Head of caudate nucleus (tissue), 42 donors: ENCODE data around the gene RAB8A.
A peak's percentile ranks its signal among the peaks of the same experiment; 100 is the strongest.

Experiments used
- DNase-seq, 42 donors: peaks; one replicate each; pipeline versions ENCODE4 v3.0.0 to v3.0.0-alpha.2; 2020 to 2021; ENCODE audit warnings: mixed read lengths in 7 of 42
- intact Hi-C: fragments of 100-400 bp; cut with DNase I; formaldehyde crosslinking; loops from one replicate; pipeline ENCODE4 v1.15.0; 2022

The RAB8A gene

DNA sequence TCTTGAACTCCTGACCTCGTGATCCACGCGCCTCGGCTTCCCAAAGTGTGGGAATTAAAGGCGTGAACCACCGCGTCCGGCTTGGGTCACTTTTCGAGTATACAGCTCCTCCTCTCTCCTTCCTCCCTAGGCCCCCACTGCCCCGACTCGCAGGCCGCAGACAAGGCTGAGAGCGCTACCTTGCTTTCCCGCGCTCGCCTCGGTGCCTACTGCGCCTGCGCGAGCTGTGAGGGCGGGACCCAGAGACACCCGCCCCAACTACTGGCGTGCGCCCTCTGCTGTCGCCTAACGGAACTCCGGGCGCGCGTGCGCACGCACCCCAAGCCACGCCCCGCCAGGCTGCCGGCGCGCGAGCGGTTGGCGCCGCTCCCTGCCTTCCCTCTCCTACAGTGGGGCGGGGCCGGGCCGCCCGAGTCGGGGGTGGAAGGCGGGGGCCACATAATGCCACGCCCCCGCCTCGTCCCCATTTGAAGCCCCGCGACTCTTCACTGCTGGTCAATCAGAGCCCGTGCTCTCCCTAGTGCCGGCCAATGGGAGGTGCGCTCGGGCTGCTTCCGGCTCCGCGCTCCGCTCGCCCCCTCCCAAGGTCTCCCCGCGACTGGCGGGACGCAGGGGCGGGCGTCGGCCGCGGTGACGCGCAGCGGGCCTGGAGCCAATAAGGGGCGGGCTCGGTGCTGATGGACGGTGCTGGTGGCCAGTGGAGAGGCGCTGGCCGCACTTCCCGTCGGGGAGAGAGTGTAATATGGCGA, at the start of gene RAB8A:
Gene RAB8A (plus strand): TSS at position 730 of the 749 bp plus-strand sequence. CDS start 13 bp downstream, at position 743.
- intact Hi-C loops, result loop anchor here (5.0 kb wide), 3 partner anchors 34 to 76 kb away; partner anchors contain the start of genes FAM32A and TPM4
- peak; percentile 96 to 100 (median 99) for DNase-seq

DNA sequence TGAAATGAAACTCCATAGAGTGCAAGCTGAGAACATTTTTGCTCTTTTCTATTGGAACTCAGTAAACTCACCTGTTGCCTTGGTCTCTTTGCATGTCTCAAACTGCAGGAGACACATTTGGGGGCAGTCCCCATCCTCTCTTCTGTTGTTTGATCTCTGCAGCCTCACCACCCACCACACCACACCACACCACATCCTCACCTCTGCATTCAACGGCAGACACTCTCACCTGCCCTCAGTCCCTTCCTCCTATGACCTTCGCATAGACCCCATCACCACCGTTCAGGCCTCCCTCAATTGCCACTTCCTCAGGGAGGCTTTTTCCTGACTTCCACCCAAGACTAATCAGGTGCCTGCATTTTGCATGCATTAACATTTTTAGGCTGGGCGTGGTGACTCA, 49.7 kb upstream of the RAB8A start:
- intact Hi-C loops, result no loop called here
- peak in 1 of 42 donors; percentile 13 for DNase-seq

GRCh38 chr19:16062789-16063188, 48.9 kb upstream of the RAB8A start:
- DNase-seq, result peak in 24 of 42 donors; percentile 18 to 75 (median 54)
- intact Hi-C loops, result no loop called here

DNA sequence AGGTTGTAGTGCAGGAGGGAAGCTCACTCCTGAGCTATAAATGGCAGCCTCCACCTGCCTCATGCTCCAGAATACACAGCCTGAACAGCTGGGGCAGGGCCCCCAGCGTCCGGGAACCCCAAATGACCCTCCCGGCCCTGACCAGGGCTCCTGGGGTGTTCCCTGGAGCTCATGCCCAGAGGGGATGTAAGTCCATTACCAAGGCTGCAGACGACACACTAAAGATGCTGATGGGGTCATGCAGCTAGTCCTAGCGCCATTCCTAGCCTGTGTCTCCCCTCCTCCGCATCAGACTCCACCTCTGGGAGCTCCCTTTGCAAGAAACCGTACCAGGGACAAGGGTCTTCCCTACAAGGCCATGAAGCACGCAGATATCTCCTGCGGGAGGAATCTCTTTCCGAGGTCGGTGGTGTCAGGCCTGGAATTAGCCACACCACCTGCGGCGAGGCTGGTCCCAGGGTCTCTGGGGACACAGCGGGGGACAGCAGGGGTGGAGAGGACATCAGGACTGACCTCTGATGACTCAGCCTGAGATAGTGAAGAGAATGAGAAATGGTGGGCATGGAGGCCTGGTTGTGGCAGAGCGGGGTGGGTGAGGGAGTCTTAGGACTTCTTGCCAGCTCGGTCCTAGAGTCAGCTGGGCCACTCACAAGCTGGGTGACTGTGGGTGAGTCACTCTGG, 47.3 kb upstream of the RAB8A start:
- intact Hi-C loops, result no loop called here
- DNase-seq, result peak in 1 of 42 donors; percentile 20

DNA sequence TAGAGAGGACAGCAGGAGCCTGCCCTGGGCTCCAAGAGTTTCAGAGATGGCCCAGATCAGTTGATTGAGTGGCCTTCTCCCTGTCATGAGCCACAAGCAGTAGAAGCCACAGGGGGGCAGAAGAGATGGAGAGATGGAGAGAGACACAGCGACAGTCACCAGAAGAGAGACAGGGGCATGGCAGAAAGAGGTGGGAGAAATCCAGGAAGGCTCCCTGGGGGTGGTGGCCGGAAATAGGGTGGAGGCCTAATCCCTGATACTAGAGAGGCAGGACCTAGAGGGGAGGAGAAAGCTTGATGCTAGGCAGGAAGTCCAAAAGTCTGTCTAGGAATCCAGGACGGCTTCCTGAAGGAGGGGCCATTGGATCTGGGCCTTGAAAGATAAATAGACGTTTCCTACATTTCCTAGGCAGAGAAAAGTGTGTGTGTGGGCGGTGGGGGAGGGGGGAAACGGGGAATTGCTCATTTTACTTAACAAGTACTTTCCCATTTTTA, 45.0 kb upstream of the RAB8A start:
- peak in 4 of 42 donors; percentile 10 to 50 (median 23) for DNase-seq

GRCh38 chr19:16067205-16067938, 44.3 kb upstream of the RAB8A start:
- DNase-seq, result peak in 32 of 42 donors; percentile 12 to 79 (median 48)
- intact Hi-C loops, result no loop called here

More for the DNA sequence above, 45.0 kb upstream of the RAB8A start:
- intact Hi-C loops, result no loop called here

GRCh38 chr19:16068696-16069259, 42.9 kb upstream of the RAB8A start:
- no peak for DNase-seq
- intact Hi-C loops, result no loop called here

- intact Hi-C loops, result no loop called here
- DNase-seq, result no peak
These were observed 41.8 kb upstream of the RAB8A start for GRCh38 chr19:16069813-16070365.

- intact Hi-C loops, result no loop called here
- DNase-seq, result peak in 1 of 42 donors; percentile 26
These were observed 41.2 kb upstream of the RAB8A start for GRCh38 chr19:16070366-16070990.

GRCh38 chr19:16071072-16071691, 40.5 kb upstream of the RAB8A start:
- intact Hi-C loops, result no loop called here
- DNase-seq, result no peak

DNA sequence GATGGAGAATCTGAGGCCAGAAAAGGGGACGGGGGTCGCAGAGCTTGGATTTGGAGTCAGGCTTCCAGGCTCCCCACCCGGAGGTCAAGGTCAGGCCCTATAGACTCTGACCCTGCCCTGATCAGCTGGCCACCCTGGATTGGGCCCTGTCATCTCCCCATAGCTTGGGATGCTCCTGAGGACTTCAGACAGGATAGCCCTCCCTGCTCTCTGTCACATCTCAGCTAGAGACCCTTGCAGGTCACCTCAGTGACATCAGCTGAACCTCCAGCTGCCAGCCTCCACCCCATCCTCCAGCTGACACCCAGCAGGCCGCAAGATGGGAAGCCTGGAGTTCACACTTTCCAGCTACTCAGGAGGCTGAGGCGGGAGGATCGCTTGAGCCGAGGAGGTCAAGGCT, 38.2 kb upstream of the RAB8A start:
- DNase-seq, result no peak
- intact Hi-C loops, result no loop called here

- peak in 3 of 42 donors; percentile 21 to 42 (median 25) for DNase-seq
- intact Hi-C loops, result no loop called here
These were observed 37.7 kb upstream of the RAB8A start for GRCh38 chr19:16073988-16074387.

DNA sequence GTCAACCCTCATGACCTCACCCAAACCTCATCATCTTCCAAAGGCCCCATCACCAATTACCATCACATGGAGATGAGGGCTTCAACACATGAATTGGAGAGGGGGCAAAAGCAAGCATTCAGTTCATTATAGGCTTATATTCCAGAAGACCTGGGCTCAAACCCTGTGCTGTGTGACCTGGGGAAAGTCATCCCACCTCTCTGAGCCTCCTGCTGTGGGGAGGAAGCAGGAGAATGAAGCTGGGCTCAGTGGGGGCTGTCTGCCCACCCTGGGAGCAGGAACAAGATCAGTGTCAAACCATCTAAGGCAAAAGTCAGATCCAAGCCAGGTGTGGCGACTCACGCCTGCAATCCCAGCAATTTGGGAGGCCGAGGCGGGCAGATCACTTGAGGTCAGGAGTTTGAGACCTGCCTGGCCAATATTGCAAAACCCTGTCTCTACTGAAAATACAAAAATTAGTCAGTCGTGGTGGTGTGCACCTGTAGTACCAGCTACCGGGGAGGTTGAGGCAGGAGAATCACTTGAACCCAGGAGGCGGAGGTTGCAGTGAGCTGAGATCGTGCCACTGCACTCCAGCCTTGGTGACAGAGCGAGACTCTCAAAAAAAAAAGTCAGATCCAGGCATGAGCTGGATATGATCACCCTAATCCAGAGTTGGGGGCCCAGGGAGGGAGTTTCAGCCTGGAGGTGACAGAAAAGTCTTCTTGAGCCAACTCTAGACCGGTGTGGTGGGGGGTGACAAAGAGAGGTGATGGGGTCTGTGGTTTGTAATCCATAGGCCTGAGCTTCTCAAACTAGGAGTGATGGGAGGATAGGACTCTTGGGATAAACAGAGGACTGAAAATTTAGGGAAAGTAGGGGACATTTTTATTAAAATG, 37.0 kb upstream of the RAB8A start:
- no peak for DNase-seq
- intact Hi-C loops, result loop anchor here (5.0 kb wide), 1 partner anchor 38 kb away; the partner anchor contains the start of gene RAB8A

- peak in 1 of 42 donors; percentile 20 for DNase-seq
- intact Hi-C loops, result loop anchor here (5.0 kb wide), 1 partner anchor 37 kb away; the partner anchor contains the start of gene RAB8A
These were observed 36.1 kb upstream of the RAB8A start for GRCh38 chr19:16075430-16076153.

- peak; percentile 76 to 95 (median 87) for DNase-seq
- intact Hi-C loops, result loop anchor here (5.0 kb wide), 1 partner anchor 36 kb away; the partner anchor contains the start of gene RAB8A
These were observed 35.3 kb upstream of the RAB8A start, which contains the start of gene TPM4 for GRCh38 chr19:16076154-16076957. TPM4 (plus strand) TSS chr19:16076495; CDS start chr19:16076566, 71 bp downstream.
